ENCODE data around the gene LRBA. TPM values are rescaled to one million over a fixed set of nuclear protein-coding genes. Genes with fewer than 3 reads are reported as not detected.

LRBA gene
- polyA plus RNA-seq, 2 of the 4 experiments (the other 2 are of a cell fraction), result 10.7 to 25.1 TPM

GRCh38 chr4:150302553-150302952 lies 712.5 kb downstream of the LRBA start (continued):
- TF ChIP-seq HMGXB4 (CRISPR knock-in tag; IDR thresholded peaks at IDR 0.05; ENCODE audit: borderline replicate concordance), result no peak
- TF ChIP-seq FOSL2 (IDR thresholded peaks at IDR 0.05), result peak; percentile 71
- TF ChIP-seq FOSL2 (CRISPR knock-in tag; IDR thresholded peaks at IDR 0.05), result peak; percentile 88
- TF ChIP-seq FOSB (CRISPR knock-in tag; IDR thresholded peaks at IDR 0.05), result no peak
- TF ChIP-seq EHMT2 (IDR thresholded peaks at IDR 0.05; ENCODE audit: low read depth), result no peak
- TF ChIP-seq CEBPB (IDR thresholded peaks at IDR 0.05), result peak; percentile 66 to 87
- no peak for TF ChIP-seq REST (IDR thresholded peaks at IDR 0.05)
- no peak for TF ChIP-seq ZNF302 (CRISPR knock-in tag; IDR thresholded peaks at IDR 0.05)
- peak; percentile 61 for TF ChIP-seq JUNB (IDR thresholded peaks at IDR 0.05)
- TF ChIP-seq HES2 (IDR thresholded peaks at IDR 0.05), result 0 out of 2 replicates have a peak, but pooled peaks have one; percentile 7
- peak; percentile 87 for TF ChIP-seq USF2 (IDR thresholded peaks at IDR 0.05)
- TF ChIP-seq ZSCAN20 (CRISPR knock-in tag; IDR thresholded peaks at IDR 0.05), result no peak
- TF ChIP-seq EHF (CRISPR knock-in tag; IDR thresholded peaks at IDR 0.05), result no peak
- no peak for TF ChIP-seq HEYL (CRISPR knock-in tag; IDR thresholded peaks at IDR 0.05)
- TF ChIP-seq GATA3 (IDR thresholded peaks at IDR 0.05; ENCODE audit: borderline replicate concordance), result no peak
- no peak for TF ChIP-seq NPAS2 (CRISPR knock-in tag; IDR thresholded peaks at IDR 0.05; ENCODE audit: borderline replicate concordance)
- no peak for TF ChIP-seq ELK1 (IDR thresholded peaks at IDR 0.05; ENCODE audit: low read depth, low read length)
- no peak for TF ChIP-seq BHLHE40 (IDR thresholded peaks at IDR 0.05; ENCODE audit: low read depth, low read length)
- no peak for TF ChIP-seq JUN (IDR thresholded peaks at IDR 0.05)
- no peak for TF ChIP-seq MAZ (IDR thresholded peaks at IDR 0.05; ENCODE audit: borderline replicate concordance, low read depth, low read length)
- TF ChIP-seq RCOR1 (IDR thresholded peaks at IDR 0.05; ENCODE audit: low read depth, low read length), result no peak

GRCh38 chr4:150299816-150300215 lies 715.3 kb downstream of the LRBA start:
- H3K4me2 ChIP-seq, result no peak overlapping the region
- ChIA-PET CTCF (interaction anchor here (1.2 kb wide), 1 partner anchor 500 kb away, joined by 3 read pairs; no protein-coding TSS in a partner anchor), POLR2A (no interaction called here)
- no peak for DNase-seq (ENCODE audit: low read depth in 1 of 2, low spot score in 1 of 2)
- 86% methylated on average over 4 of the region's 4 CpGs for WGBS (ENCODE audit: missing lambda C conversion rate)
- H3K9me3 ChIP-seq, result no peaks in the 10 kb centered on the region
- no peak for FAIRE-seq
- H3K4me1 ChIP-seq, result peaks cover 12% of the 10 kb centered on the region
- H3K27ac ChIP-seq, result no peak overlapping the region
- no peak overlapping the region for H3K4me3 ChIP-seq
- no peak for ATAC-seq
- TF ChIP-seq HOXB5 (CRISPR knock-in tag; IDR thresholded peaks at IDR 0.05), result no peak
- no peak for TF ChIP-seq RNF2 (IDR thresholded peaks at IDR 0.05; ENCODE audit: borderline replicate concordance, low read depth)
- no peak for TF ChIP-seq FOSL2 (IDR thresholded peaks at IDR 0.05)
- no peak for TF ChIP-seq FOSL2 (CRISPR knock-in tag; IDR thresholded peaks at IDR 0.05)
- TF ChIP-seq TFCP2L1 (CRISPR knock-in tag; IDR thresholded peaks at IDR 0.05), result no peak
- no peak for TF ChIP-seq RCOR1 (IDR thresholded peaks at IDR 0.05; ENCODE audit: low read depth, low read length)
- TF ChIP-seq NFE2L2 (conservative IDR thresholded peaks at IDR 0.05; ENCODE audit: low read length), result no peak
- TF ChIP-seq EP300 (IDR thresholded peaks at IDR 0.05), result no peak
- TF ChIP-seq HEYL (CRISPR knock-in tag; IDR thresholded peaks at IDR 0.05), result no peak
- no peak for TF ChIP-seq HOXB13 (CRISPR knock-in tag; IDR thresholded peaks at IDR 0.05; ENCODE audit: low read depth)
- no peak for TF ChIP-seq BHLHE40 (IDR thresholded peaks at IDR 0.05; ENCODE audit: low read depth, low read length)
- TF ChIP-seq CTCF (IDR thresholded peaks at IDR 0.05), result no peak
- no peak for TF ChIP-seq FOSB (CRISPR knock-in tag; IDR thresholded peaks at IDR 0.05)
- no peak for TF ChIP-seq CHD2 (IDR thresholded peaks at IDR 0.05; ENCODE audit: low read length, partially characterized antibody)
- TF ChIP-seq JUN (IDR thresholded peaks at IDR 0.05), result no peak

Data from A549 (cell line).